Measurements from ENCODE around the gene TTLL4. TPM values are rescaled to one million over a fixed set of nuclear protein-coding genes. Genes with fewer than 3 reads are reported as not detected.

Gene TTLL4
- total RNA-seq, 4 donors from 2014 or later = 5.7 to 19.2 (median 12.5) TPM

- no peak overlapping the region for H3K4me3 ChIP-seq (replicated peaks in 1 of 3)
- no peak for DNase-seq
- no peak overlapping the region for H3K27ac ChIP-seq
- no peaks in the 10 kb centered on the region for H3K4me1 ChIP-seq
- no peaks in the 10 kb centered on the region for H3K27me3 ChIP-seq
- H3K9me3 ChIP-seq = no peaks in the 10 kb centered on the region
- TF ChIP-seq POLR2A (IDR thresholded peaks at IDR 0.05) = no peak
- no peak for TF ChIP-seq CTCF (IDR thresholded peaks at IDR 0.05)
- whole genome bisulfite sequencing, 2 donors = 93 to 100% methylated on average over 1 of the region's 1 CpG
- H3K36me3 ChIP-seq = no peaks in the 10 kb centered on the region
- intact Hi-C loops (cut with DNase I) = no loop called here
These were observed 65.9 kb downstream of the TTLL4 start for GRCh38 chr2:218776488-218776887.

DNA sequence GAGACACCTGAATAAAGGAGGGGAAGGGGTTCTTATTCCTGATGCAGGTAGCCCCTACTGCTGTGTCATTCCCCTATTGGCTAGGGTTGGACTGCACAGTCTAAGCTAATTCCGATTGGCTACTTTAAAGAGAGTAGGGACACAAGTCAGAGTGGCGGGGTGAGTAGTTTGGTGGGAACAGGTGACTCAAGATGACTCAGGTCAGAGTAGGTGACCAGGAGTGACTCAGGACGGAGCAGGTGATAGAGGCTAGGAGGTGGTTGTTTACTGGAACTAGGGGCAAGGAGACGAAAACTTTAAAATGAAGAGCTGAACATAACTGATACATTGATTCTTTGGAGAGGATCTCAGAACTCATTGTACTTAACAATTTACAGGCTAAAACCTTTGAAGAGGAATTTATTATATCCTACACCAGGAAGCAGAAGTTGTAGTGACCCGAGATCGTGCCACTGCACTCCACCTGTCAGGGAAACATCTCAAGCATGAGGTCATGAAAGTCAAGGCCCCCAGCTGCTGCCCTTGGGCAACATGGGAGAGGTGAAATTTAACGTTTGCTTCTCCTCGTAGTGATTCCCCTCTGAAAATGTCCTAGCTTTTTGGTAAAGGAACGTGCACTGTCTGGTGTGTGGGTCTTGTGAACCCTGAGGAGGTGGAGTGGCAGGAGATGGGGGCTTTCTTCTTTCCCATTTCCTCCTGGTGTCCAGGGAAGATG, 66.8 kb downstream of the TTLL4 start:
- intact Hi-C loops (cut with DNase I) = no loop called here
- H3K27ac ChIP-seq = no peak overlapping the region
- H3K27me3 ChIP-seq = peaks cover 6% of the 10 kb centered on the region
- no peaks in the 10 kb centered on the region for H3K9me3 ChIP-seq
- H3K4me1 ChIP-seq = peaks cover 0 to 5% of the 10 kb centered on the region in 2 donors
- DNase-seq = no peak
- no peak for TF ChIP-seq CTCF (IDR thresholded peaks at IDR 0.05)
- TF ChIP-seq POLR2A (IDR thresholded peaks at IDR 0.05) = no peak
- no peaks in the 10 kb centered on the region for H3K36me3 ChIP-seq
- 96 to 98% methylated on average over 9 of the region's 9 CpGs for WGBS, 2 donors
- H3K4me3 ChIP-seq (replicated peaks in 1 of 3) = no peak overlapping the region

DNA sequence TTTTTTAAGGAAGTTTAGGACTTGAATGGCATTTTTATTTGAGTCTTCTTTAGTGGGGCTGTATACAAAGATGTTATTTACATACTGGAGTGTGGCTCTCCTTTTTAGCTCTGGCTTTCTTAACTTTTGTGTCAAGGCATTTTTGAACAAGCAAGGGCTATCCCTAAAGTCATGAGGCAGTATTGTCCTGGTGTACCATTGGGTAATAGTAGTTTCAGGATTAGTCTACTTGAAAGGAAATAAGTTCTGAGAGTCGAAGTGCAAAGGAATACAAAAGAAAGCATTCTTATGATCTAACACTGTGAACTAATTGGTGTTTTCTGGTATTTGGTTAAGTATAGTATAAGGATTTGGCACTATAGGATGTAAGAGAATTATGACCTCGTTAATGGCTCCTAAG, 69.4 kb downstream of the TTLL4 start:
- no peaks in the 10 kb centered on the region for H3K36me3 ChIP-seq
- no peak overlapping the region for H3K4me3 ChIP-seq (replicated peaks in 1 of 3)
- 95 to 98% methylated on average over 2 of the region's 2 CpGs for WGBS, 2 donors
- no peak overlapping the region for H3K27ac ChIP-seq
- no peaks in the 10 kb centered on the region for H3K9me3 ChIP-seq
- TF ChIP-seq CTCF (IDR thresholded peaks at IDR 0.05) (no peak), POLR2A (IDR thresholded peaks at IDR 0.05) (no peak)
- H3K27me3 ChIP-seq = peaks cover 6% of the 10 kb centered on the region
- peaks cover 0 to 7% of the 10 kb centered on the region in 2 donors for H3K4me1 ChIP-seq
- no peak for DNase-seq
- intact Hi-C loops (cut with DNase I) = no loop called here

DNA sequence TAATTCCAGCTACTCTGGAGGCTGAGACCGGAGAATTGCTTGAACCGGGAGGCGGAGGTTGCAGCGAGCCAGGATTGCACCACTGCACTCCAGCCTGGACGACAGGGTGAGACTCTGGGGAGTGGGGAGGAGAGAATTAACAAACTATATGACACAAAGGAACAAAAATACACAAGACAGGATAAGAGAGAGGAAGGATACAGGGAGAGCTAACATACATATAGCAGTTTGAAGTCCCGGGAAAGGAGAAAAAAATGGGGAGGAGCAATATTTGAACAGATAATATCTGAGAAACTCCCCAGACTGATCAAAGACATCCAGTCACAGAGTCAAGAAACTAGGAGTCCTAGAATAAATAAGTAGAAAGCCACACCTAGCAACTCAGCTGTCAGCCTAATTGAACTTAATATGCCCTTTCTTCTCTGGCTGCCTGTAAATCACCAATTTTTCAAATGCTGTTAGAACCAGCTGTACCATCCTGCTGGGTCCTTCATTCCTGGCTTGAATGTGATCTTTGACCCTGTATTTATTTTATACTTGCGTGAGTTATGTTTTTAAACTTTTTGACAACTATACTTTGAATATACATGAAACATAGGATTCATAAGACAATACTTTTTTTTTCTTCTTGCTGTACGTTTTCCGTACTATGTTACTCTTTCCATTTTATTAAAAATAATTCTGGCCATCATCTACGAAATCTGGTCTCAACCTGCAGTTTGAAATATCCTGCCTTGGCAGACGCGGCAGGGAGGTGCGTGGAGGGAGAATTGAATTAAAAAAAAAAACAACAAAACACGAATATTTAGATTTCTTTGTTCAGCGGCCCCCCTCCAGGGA, 70.4 kb downstream of the TTLL4 start:
- H3K4me3 ChIP-seq (replicated peaks in 1 of 3) = peak overlapping the region in 2 of 3 donors; percentile 28 to 71
- H3K9me3 ChIP-seq = no peaks in the 10 kb centered on the region
- no peak for DNase-seq
- peaks cover 0 to 7% of the 10 kb centered on the region in 2 donors for H3K4me1 ChIP-seq
- intact Hi-C loops (cut with DNase I) = no loop called here
- H3K36me3 ChIP-seq = no peaks in the 10 kb centered on the region
- peak overlapping the region in 2 of 3 donors; percentile 29 to 68 for H3K27ac ChIP-seq
- H3K27me3 ChIP-seq = peaks cover 6% of the 10 kb centered on the region
- WGBS, 2 donors = 52 to 57% methylated on average over 15 of the region's 15 CpGs
- TF ChIP-seq CTCF (IDR thresholded peaks at IDR 0.05) = no peak
- TF ChIP-seq POLR2A (IDR thresholded peaks at IDR 0.05) = no peak

Measured in thyroid gland (tissue), 4 donors.